22Rv1 (cell line): Measurements from ENCODE around the gene AP5S1.

Source experiments
- H3K27ac ChIP-seq: fragments of 450-650 bp; 2 replicates; pipeline ENCODE4 v1.5.1; 2017
- CTCF ChIP-seq: fragments of 450-650 bp; IDR thresholded peaks from 2 replicates; pipeline ENCODE4 v1.5.1; 2017; ENCODE audit warnings: mild to moderate bottlenecking
- ZFX ChIP-seq: fragments of 450-650 bp; IDR thresholded peaks from 2 replicates; pipeline ENCODE4 v1.6.1; 2017; ENCODE audit warnings: antibody characterized with exemption, borderline replicate concordance

The AP5S1 gene, protein sequence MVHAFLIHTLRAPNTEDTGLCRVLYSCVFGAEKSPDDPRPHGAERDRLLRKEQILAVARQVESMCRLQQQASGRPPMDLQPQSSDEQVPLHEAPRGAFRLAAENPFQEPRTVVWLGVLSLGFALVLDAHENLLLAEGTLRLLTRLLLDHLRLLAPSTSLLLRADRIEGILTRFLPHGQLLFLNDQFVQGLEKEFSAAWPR

GRCh38 chr20:3820048-3820900 is at the start of gene AP5S1:
AP5S1 (plus strand) TSS chr20:3820547; CDS start chr20:3822118, 1,571 bp downstream.
- TF ChIP-seq ZFX (no peak), CTCF (peak; percentile 99)
- peak within 1 kb of the TSS; percentile 93 for H3K27ac ChIP-seq

DNA sequence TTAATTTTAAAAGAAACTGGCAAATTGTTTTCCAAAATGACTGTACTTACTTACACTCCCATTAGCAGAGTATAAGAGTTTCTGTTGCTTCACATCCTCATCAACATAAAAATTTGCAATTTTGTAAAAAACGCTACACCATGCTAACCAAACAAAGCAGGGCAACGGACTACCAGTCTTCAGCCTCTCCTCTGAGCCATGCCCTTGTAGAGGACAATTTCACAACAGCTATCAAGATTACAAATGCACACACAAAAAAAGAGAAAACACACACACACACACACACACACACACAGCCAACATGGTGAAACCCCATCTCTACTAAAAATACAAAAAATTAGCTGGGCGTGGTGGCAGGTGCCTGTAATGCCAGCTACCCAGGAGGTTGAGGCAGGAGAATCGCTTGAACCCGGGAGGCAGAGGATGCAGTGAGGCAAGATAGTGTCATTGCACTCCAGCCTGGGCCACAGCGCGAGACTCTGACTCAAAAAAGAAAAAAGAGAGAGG is 48.7 kb upstream of the AP5S1 start:
- no peak overlapping the region for H3K27ac ChIP-seq
- TF ChIP-seq ZFX, result no peak
- no peak for TF ChIP-seq CTCF

DNA sequence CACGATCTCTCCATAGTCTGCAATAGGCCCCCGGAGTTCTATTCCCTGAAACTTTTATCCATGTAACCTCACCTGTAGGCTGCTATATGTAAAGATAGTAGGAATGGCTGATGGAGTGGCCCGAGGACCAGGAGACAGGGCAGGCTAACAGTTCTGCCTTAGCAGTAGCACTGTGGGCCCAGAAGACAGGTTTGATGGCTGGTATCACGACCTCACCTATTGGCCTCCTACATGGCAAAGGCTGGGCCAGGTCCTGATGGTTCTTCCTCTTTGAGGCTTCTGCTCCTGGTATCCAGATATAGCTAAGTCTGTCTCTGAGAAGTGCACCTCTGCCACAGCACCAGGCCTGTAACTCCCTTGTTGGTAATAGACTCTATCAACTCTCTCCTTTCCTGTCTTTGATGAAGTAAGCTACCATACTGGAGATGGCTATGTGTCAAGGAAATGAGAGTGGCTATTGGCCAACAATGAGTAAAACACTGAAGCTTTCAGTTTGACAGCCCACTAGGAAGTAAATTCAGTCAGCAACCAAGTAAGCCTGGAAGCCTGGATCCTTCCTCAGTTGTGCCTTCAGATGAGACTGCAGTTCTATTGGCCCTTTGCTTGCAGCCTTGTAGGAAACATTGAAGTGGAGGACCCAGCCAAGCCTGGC is 44.8 kb upstream of the AP5S1 start:
- no peak for TF ChIP-seq ZFX
- no peak for TF ChIP-seq CTCF
- H3K27ac ChIP-seq, result no peak overlapping the region

- peak overlapping the region; percentile 58 for H3K27ac ChIP-seq
- TF ChIP-seq ZFX (no peak), CTCF (no peak)
These were observed 43.0 kb upstream of the AP5S1 start for GRCh38 chr20:3777381-3777715.

DNA sequence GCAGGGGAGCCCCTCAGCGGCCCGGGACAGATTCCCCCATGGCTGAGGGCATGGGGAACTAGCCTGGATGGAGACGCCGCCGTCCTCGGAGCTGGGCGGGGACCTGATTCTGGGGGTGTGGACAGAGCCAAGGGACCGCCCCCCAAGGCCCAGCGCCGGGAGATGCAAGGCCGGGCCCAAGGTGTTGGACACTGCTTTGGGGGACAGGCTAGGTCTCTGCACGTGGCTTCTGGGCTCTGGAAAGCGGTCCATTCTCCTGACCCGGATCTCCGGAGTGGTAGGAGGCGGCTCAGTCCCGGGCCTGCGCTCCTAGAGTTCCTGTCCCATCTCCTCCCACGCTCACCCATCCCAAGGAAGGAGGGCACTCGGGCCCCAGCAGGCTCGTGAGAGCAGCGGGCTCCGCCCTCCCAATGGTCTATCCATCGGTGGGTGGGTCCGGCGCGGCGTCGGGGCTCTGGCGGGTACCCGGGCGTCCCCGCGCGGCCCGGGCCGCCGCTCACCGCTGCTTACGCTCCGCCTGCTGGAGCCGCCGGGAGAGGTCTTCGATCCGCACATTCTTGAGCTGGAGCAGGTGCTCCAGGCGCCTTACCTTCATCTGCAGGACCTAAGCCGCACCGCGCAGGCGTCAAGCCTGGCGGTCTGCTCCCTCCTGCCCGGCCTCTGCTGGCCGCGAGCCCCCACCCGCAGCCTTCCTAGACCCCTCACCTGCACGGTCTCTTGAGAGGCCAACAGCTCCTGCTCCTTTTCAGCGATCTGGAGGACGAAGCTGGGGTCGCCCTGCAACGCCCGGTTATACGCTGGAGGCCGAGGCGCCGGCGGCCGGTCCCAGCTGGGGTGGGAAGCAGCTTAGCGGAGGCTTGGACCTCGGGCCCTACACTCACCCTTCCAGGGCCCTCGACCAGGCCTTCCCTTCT is 42.4 kb upstream of the AP5S1 start:
- no peak for TF ChIP-seq ZFX
- TF ChIP-seq CTCF, result no peak

GRCh38 chr20:3778976-3779375 is 41.4 kb upstream of the AP5S1 start:
- TF ChIP-seq ZFX (no peak), CTCF (no peak)
- no peak overlapping the region for H3K27ac ChIP-seq

More for the DNA sequence above, 42.4 kb upstream of the AP5S1 start:
- peak overlapping the region; percentile 58 for H3K27ac ChIP-seq
